Adrenal gland (tissue), 12 donors: Measurements from ENCODE around the gene DYDC1. TPM values are rescaled to one million over a fixed set of nuclear protein-coding genes. Genes with fewer than 3 reads are reported as not detected.
"Not testable (repeated sequence)": the region's sequence is repeated elsewhere in the genome, so short reads cannot be mapped to it uniquely, and the experiment has no call there.

ENCODE experiments used
- DNase-seq, 7 donors: peaks; one replicate each; pipeline ENCODE4 v3.0.0-alpha.2; 2019 to 2020
- H3K27ac ChIP-seq, 5 donors: fragments of 200-600 bp; sonication (generic) in 4 of 5; 1 replicate in 3 of 5; 2 replicates in 2 of 5; pipeline versions ENCODE4 v1.5.1 to v1.8.0; 2016 to 2020; ENCODE audit warnings: mild to moderate bottlenecking in 1 of 5
- H3K27me3 ChIP-seq: fragments of 200-600 bp; 2 replicates; pipeline ENCODE4 v1.8.0; 2021
- H3K36me3 ChIP-seq, 2 donors: fragments of 200-600 bp; replicated peaks in 1 of 2; 1 replicate in 1 of 2; 2 replicates in 1 of 2; pipeline versions ENCODE4 v1.5.1 to v1.8.0; 2018 to 2022
- H3K4me1 ChIP-seq, 2 donors: fragments of 200-600 bp; replicated peaks in 1 of 2; 1 replicate in 1 of 2; 2 replicates in 1 of 2; pipeline versions ENCODE4 v1.5.1 to v1.8.0; 2018 to 2021
- H3K4me3 ChIP-seq, 4 donors: fragments of 200-600 bp; sonication (generic) in 3 of 4; one replicate each; pipeline ENCODE4 v1.5.1; 2016 to 2018
- H3K9me3 ChIP-seq, 3 donors: fragments of 200-600 bp; sonication (generic) in 1 of 3; replicated peaks in 1 of 3; 1 replicate in 2 of 3; 2 replicates in 1 of 3; pipeline versions ENCODE4 v1.5.1 to v1.8.0; 2016 to 2021
- CTCF ChIP-seq, 6 experiments: fragments of 450-650 bp in 4 of 6; fragments of 200-600 bp in 2 of 6; sonication (generic) in 1 of 6; IDR thresholded peaks; 1 replicate in 5 of 6; 2 replicates in 1 of 6; pipeline versions ENCODE4 v1.5.1 to v1.8.0; 2016 to 2021; ENCODE audit warnings: antibody characterized with exemption in 6 of 6, mild to moderate bottlenecking in 2 of 6, moderate library complexity in 1 of 6
- POLR2A ChIP-seq, 2 donors: fragments of 450-650 bp; IDR thresholded peaks; one replicate each; pipeline ENCODE4 v1.6.1; 2017; ENCODE audit warnings: antibody characterized with exemption in 2 of 2, mild to moderate bottlenecking in 2 of 2, moderate library complexity in 1 of 2
- WGBS, 4 donors: extraction: QIAGEN DNeasy Blood & Tissue Kit in 2 of 4; methylation state at CpG; one replicate each; pipeline versions ENCODE4 v1.1.5 to v1.1.7; 2013 to 2017; 5-methylcytosine and 5-hydroxymethylcytosine counted together
- intact Hi-C, 2 donors: fragments of 100-400 bp; cut with DNase I; formaldehyde crosslinking; loops; one replicate each; pipeline versions ENCODE4 v1.14.1 to v1.15.0; 2022 to 2023
- polyA plus RNA-seq, 3 donors: library from polyadenylated mRNA; stranded (reverse); fragments of 200-250 nt in 2 of 3; fragments of 350-450 nt in 1 of 3; fragmentation: Illumina TruSeq in 1 of 3; extraction: RNeasy Lipid Tissue Mini Kit (QIAGEN cat#74804) in 1 of 3; gene quantifications; one replicate each; pipeline ENCODE4 v1.2.3, GENCODE V29; 2013 to 2014
- total RNA-seq, 9 donors: library from RNA; depleted of rRNA in 4 of 9; stranded (reverse); fragments of >200 nt in 4 of 9; fragments of 120-200 nt in 1 of 9; fragmentation: NEBNext Ultra II Directional in 1 of 9; extraction: Animal tissue kit (Norgen Biotek cat#: 25700) in 1 of 9; gene quantifications; one replicate each; pipeline versions ENCODE4 v1.1.0 to v1.2.4, GENCODE V29; 2013 to 2023
- donor health status: healthy with polysubstance abuse.
- donor health status: Bipolar disorder and iron deficiency.
- donor health status: DM: yes; HTN: yes; CAD: no.
- donor health status: DM: no; HTN: no; CAD: no.
- donor health status: DM: no; HTN: no; CAD: no.
- donor health status: DM: yes; HTN: yes; CAD: no.

Gene DYDC1
- total and polyA plus RNA-seq, 12 donors, result not detected

- intact Hi-C loops, result no loop called here
- no peak for DNase-seq
- no peaks in the 10 kb centered on the region for H3K36me3 ChIP-seq
- WGBS, 4 donors, result 83 to 97% (median 94%) methylated on average over 15 to 22 of the region's 22 CpGs
- H3K27me3 ChIP-seq, result peaks cover 10% of the 10 kb centered on the region
- no peak for TF ChIP-seq CTCF (IDR thresholded peaks at IDR 0.05)
- no peak overlapping the region for H3K27ac ChIP-seq
- peaks cover 0 to 5% of the 10 kb centered on the region in 2 donors for H3K4me1 ChIP-seq
- no peaks in the 10 kb centered on the region for H3K9me3 ChIP-seq
- no peak overlapping the region for H3K4me3 ChIP-seq
Observed at GRCh38 chr10:80359644-80360043, 3.1 kb upstream of the DYDC1 start.

- intact Hi-C loops, H3K9me3 ChIP-seq, H3K36me3 ChIP-seq, H3K4me1 ChIP-seq, H3K4me3 ChIP-seq, DNase-seq, H3K27ac ChIP-seq: not testable (repeated sequence)
- 28 to 79% (median 65%) methylated on average over 1 to 2 of the region's 2 CpGs for WGBS, 4 donors
- peaks cover 10% of the 10 kb centered on the region for H3K27me3 ChIP-seq
Observed at GRCh38 chr10:80358925-80359324, 2.4 kb upstream of the DYDC1 start.

- intact Hi-C loops, result no loop called here
- no peaks in the 10 kb centered on the region for H3K9me3 ChIP-seq
- H3K4me1 ChIP-seq, result peaks cover 0 to 5% of the 10 kb centered on the region in 2 donors
- H3K27ac ChIP-seq, result no peak overlapping the region
- DNase-seq, result no peak
- H3K4me3 ChIP-seq, result no peak overlapping the region
- H3K27me3 ChIP-seq, result peaks cover 10% of the 10 kb centered on the region
- no peaks in the 10 kb centered on the region for H3K36me3 ChIP-seq
- TF ChIP-seq POLR2A (IDR thresholded peaks at IDR 0.05) (no peak), CTCF (IDR thresholded peaks at IDR 0.05) (no peak)
- 96 to 99% (median 97%) methylated on average over 5 of the region's 5 CpGs for WGBS, 4 donors
Observed at GRCh38 chr10:80357851-80358125, 1.2 kb upstream of the DYDC1 start.

GRCh38 chr10:80356989-80357850, 665 bp upstream of the DYDC1 start:
- Histone ChIP-seq H3K4me1 (peaks cover 0 to 5% of the 10 kb centered on the region in 2 donors), H3K4me3 (peak overlapping the region in 2 of 4 donors; percentile 9 to 41), H3K9me3 (no peaks in the 10 kb centered on the region), H3K27ac (no peak overlapping the region), H3K27me3 (peaks cover 10% of the 10 kb centered on the region), H3K36me3 (no peaks in the 10 kb centered on the region)
- intact Hi-C loops, result no loop called here
- no peak for TF ChIP-seq POLR2A (IDR thresholded peaks at IDR 0.05)
- TF ChIP-seq CTCF (IDR thresholded peaks at IDR 0.05), result no peak
- 10 to 13% (median 11%) methylated on average over 43 to 50 of the region's 50 CpGs for WGBS, 4 donors
- no peak for DNase-seq

- H3K36me3 ChIP-seq, result no peaks in the 10 kb centered on the region
- intact Hi-C loops, result no loop called here
- no peak overlapping the region for H3K4me3 ChIP-seq
- no peak for TF ChIP-seq CTCF (IDR thresholded peaks at IDR 0.05)
- no peak for TF ChIP-seq POLR2A (IDR thresholded peaks at IDR 0.05)
- peaks cover 2% of the 10 kb centered on the region for H3K27me3 ChIP-seq
- WGBS, 4 donors, result 86 to 92% (median 89%) methylated on average over 3 of the region's 3 CpGs
- H3K4me1 ChIP-seq, result no peaks in the 10 kb centered on the region
- H3K9me3 ChIP-seq, result no peaks in the 10 kb centered on the region
- no peak for DNase-seq
- H3K27ac ChIP-seq, result no peak overlapping the region
Observed at GRCh38 chr10:80351220-80351619, 5.3 kb downstream of the DYDC1 start.
